Adrenal gland (tissue), 5 donors: ENCODE measurements around the gene ATP11A.

Experiments
- CTCF ChIP-seq, 6 experiments: fragments of 450-650 bp in 4 of 6; fragments of 200-600 bp in 2 of 6; sonication (generic) in 1 of 6; IDR thresholded peaks; 1 replicate in 5 of 6; 2 replicates in 1 of 6; pipeline versions ENCODE4 v1.5.1 to v1.8.0; 2016 to 2021; ENCODE audit warnings: antibody characterized with exemption in 6 of 6, mild to moderate bottlenecking in 2 of 6, moderate library complexity in 1 of 6
- POLR2A ChIP-seq, 2 donors: fragments of 450-650 bp; IDR thresholded peaks; one replicate each; pipeline ENCODE4 v1.6.1; 2017; ENCODE audit warnings: antibody characterized with exemption in 2 of 2, mild to moderate bottlenecking in 2 of 2, moderate library complexity in 1 of 2
- donor health status: DM: no; HTN: no; CAD: no.

GRCh38 chr13:112643759-112644459 lies 45.9 kb upstream of the ATP11A start:
- TF ChIP-seq POLR2A (IDR thresholded peaks at IDR 0.05) = no peak
- no peak for TF ChIP-seq CTCF (IDR thresholded peaks at IDR 0.05)
